ENCODE data around the gene TVP23A. TPM values are rescaled to one million over a fixed set of nuclear protein-coding genes. Genes with fewer than 3 reads are reported as not detected.
A peak's percentile ranks its signal among the peaks of the same experiment; 100 is the strongest.
"Not testable (repeated sequence)": the region's sequence is repeated elsewhere in the genome, so short reads cannot be mapped to it uniquely, and the experiment has no call there.

The TVP23A gene
- total RNA-seq, 1 donor from 2014 or later: 0.24 TPM

DNA sequence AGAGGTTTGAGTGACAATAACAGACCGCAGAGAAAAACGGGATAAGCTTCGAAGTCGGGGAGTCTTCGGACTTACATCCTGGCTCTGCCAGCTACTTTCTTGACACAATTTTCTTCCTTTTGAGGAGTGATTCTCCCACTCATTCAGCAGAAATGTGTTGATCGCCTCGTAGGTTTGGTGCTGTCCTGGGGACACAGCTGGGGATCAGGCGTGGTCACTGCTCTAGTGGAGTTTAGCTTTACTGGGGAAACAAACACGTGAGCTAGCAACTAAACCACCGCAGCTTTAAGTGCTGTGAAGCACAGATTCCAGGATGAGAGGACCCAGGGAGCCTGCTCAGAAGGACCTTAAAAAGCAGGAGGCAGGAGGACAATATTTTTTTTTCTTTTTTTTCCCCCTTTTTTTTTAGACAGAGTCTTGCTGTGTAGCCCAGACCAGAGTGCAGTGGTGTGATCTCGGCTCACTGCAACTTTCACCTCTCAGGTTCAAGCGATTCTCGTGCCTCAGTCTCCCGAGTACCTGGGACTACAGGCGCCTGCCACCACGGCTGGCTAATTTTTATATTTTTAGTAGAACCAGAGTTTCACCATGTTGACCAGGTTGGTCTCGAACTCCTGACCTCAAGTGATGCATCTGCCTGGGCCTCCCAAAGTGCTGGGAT lies 74.1 kb downstream of the TVP23A start:
- peak; percentile 34 to 40 for ATAC-seq
- no peaks in the 10 kb centered on the region for H3K9me3 ChIP-seq

DNA sequence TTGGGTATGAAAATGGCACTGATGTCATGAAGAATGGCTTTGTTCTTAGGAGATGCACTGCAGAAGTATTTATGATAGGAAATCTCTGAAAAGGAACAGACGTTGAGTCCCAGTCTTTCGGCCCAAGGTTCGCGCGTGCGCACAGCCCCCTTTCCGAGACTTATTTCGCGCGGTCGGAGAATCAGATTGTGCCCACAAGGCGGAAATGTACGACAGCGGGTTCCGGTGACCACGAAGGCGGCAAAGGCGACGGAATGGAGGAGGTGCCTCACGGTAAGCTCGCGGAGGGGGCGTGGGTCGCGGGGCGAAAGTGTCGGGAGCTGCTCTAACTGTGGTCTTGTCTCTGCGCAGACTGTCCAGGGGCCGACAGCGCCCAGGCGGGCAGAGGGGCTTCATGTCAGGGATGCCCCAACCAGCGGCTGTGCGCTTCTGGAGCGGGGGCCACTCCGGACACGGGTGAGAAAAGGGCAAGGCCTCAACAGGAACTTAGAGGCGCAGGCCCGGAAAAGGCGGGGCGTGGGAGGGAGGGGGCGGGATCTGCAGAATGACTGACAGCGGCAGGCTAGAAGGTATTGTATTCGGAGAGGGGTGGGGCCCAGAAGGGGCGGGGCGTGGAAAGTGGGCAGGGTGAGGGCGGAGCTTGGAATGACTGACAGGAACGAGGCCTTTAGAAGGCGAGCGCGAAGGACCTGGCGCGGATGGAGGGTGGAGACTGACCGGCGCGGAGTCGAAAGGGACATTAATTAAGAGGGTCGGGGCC lies 74.8 kb downstream of the TVP23A start, which contains the start of gene NUBP1:
NUBP1 (plus strand) TSS at position 233 of the 760 bp plus-strand sequence; CDS start at position 255, 22 bp downstream.
- H3K4me3 ChIP-seq: peak within 1 kb of the TSS; percentile 71
- peak within 1 kb of the TSS; percentile 99 for H3K27ac ChIP-seq
- H3K27me3 ChIP-seq (ENCODE audit: low read depth): no peaks in the 10 kb centered on the region
- DNase-seq: peak; percentile 98
- no peaks in the 10 kb centered on the region for H3K9me3 ChIP-seq
- TF ChIP-seq, protein P1, sequence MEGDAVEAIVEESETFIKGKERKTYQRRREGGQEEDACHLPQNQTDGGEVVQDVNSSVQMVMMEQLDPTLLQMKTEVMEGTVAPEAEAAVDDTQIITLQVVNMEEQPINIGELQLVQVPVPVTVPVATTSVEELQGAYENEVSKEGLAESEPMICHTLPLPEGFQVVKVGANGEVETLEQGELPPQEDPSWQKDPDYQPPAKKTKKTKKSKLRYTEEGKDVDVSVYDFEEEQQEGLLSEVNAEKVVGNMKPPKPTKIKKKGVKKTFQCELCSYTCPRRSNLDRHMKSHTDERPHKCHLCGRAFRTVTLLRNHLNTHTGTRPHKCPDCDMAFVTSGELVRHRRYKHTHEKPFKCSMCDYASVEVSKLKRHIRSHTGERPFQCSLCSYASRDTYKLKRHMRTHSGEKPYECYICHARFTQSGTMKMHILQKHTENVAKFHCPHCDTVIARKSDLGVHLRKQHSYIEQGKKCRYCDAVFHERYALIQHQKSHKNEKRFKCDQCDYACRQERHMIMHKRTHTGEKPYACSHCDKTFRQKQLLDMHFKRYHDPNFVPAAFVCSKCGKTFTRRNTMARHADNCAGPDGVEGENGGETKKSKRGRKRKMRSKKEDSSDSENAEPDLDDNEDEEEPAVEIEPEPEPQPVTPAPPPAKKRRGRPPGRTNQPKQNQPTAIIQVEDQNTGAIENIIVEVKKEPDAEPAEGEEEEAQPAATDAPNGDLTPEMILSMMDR (IDR thresholded peaks at IDR 0.05): no peak
- intact Hi-C loops (cut with DNase I): no loop called here
- peaks cover 26% of the 10 kb centered on the region for H3K36me3 ChIP-seq
- ATAC-seq: peak; percentile 98 to 99
- H3K4me1 ChIP-seq: peaks cover 34% of the 10 kb centered on the region

More for the DNA sequence above, 74.1 kb downstream of the TVP23A start:
- H3K4me3 ChIP-seq: peak overlapping the region; percentile 71
- peaks cover 30% of the 10 kb centered on the region for H3K4me1 ChIP-seq
- DNase-seq: no peak
- no peaks in the 10 kb centered on the region for H3K27me3 ChIP-seq (ENCODE audit: low read depth)
- peaks cover 32% of the 10 kb centered on the region for H3K36me3 ChIP-seq
- intact Hi-C loops (cut with DNase I): no loop called here
- H3K27ac ChIP-seq: peak overlapping the region; percentile 99
- TF ChIP-seq, protein P1 (IDR thresholded peaks at IDR 0.05): no peak

DNA sequence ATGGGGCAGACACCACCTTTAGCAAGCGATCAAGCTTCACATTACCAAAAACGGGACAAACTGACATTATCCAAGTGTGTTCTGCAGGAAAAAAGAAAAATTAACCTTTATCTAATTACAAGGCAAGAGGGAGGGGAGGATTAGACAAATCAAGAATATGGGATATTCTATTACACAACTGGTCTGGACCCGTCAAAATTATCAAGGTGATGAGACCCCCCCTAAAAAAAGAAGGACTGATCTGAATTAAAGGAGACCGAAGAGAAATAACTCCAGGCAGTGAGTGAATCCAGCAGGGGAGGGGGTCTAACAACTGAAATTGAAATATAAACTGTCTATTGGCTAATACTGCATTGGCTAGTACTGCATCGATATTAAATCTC lies 75.4 kb downstream of the TVP23A start:
- intact Hi-C loops (cut with DNase I): no loop called here
- H3K27ac ChIP-seq: peak overlapping the region; percentile 99
- H3K36me3 ChIP-seq: peaks cover 20% of the 10 kb centered on the region
- DNase-seq (no peak), ATAC-seq (no peak)
- H3K27me3 ChIP-seq (ENCODE audit: low read depth): no peaks in the 10 kb centered on the region
- TF ChIP-seq, protein P1 (IDR thresholded peaks at IDR 0.05): no peak
- peaks cover 40% of the 10 kb centered on the region for H3K4me1 ChIP-seq
- H3K4me3 ChIP-seq: peak overlapping the region; percentile 71
- H3K9me3 ChIP-seq: no peaks in the 10 kb centered on the region

DNA sequence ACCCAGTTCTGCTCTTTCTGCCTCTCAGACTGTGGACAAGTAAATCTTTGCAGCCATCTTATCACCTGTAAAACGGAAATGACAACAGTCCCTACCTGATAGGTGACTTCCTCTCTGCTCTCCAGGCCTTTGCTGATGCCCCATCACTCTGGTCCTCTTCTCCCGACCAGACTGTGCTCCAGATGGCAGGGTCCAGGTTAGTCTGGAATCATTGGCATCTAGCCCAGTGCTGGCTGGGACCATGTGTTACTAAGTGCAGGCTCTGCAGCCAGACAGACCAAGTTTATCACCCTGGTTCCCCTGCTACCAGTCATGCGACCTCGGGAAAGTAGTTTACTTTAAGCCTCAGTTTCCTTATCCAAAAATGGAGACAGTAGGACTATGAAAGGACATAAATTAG lies 76.8 kb downstream of the TVP23A start:
- H3K4me3 ChIP-seq: no peak overlapping the region
- no peaks in the 10 kb centered on the region for H3K27me3 ChIP-seq (ENCODE audit: low read depth)
- intact Hi-C loops (cut with DNase I): no loop called here
- H3K9me3 ChIP-seq: no peaks in the 10 kb centered on the region
- H3K27ac ChIP-seq: no peak overlapping the region
- TF ChIP-seq, protein P1 (IDR thresholded peaks at IDR 0.05): no peak
- no peak for ATAC-seq
- peaks cover 52% of the 10 kb centered on the region for H3K4me1 ChIP-seq
- DNase-seq: no peak
- H3K36me3 ChIP-seq: peaks cover 6% of the 10 kb centered on the region

DNA sequence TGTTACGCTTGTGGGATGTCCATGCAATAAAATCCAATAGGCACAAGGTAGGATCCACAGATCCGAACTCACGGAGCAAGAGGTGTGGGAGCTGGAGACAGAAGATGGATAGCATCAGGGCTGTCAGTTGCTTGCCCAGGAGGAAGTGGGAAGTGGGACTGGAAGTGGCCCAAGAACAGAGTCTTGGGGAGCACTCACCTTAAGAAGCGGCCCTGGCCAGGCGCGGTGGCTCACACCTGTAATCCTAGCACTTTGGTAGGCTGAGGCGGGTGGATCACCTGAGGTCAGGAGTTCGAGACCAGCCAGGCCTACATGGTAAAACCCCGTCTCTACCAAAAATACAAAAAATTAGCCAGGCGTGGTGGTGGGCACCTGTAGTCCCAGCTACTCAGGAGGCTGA lies 77.3 kb downstream of the TVP23A start:
- DNase-seq; H3K4me3 ChIP-seq; H3K27ac ChIP-seq; ATAC-seq; H3K36me3 ChIP-seq; H3K27me3 ChIP-seq (ENCODE audit: low read depth); H3K9me3 ChIP-seq; intact Hi-C loops (cut with DNase I): not testable (repeated sequence)
- peaks cover 53% of the 10 kb centered on the region for H3K4me1 ChIP-seq

DNA sequence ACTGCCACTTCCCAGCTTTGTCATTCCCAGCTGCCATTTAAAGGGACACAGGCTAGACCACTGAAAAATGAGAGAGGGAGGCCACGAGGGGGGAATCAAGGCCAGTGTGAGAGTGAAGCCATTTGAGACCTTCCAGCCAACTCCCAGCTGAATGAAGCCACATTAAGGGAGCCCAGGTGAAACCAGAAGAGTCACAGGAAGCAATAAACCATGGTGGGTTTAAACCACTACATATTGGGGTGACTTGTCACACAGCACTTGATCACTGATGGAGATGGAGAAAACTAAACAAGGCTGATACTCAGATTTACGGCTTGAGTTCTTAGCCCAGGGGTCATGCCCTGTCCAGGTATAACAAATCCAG lies 77.8 kb downstream of the TVP23A start:
- TF ChIP-seq, protein P1 (IDR thresholded peaks at IDR 0.05): no peak
- no peak overlapping the region for H3K27ac ChIP-seq
- H3K9me3 ChIP-seq: no peaks in the 10 kb centered on the region
- H3K4me1 ChIP-seq: peaks cover 49% of the 10 kb centered on the region
- DNase-seq (no peak), ATAC-seq (no peak)
- no peaks in the 10 kb centered on the region for H3K36me3 ChIP-seq
- no peaks in the 10 kb centered on the region for H3K27me3 ChIP-seq (ENCODE audit: low read depth)
- intact Hi-C loops (cut with DNase I): no loop called here
- no peak overlapping the region for H3K4me3 ChIP-seq

Measured in lower lobe of right lung (tissue), 2 donors.